HG03045 (cell line): ENCODE results near the gene SMYD1.

Source experiments
- ATAC-seq: cut with Tn5 transposase; IDR thresholded peaks from one replicate; pipeline ENCODE4 v1.9.1; 2021; ENCODE audit warnings: mild to moderate bottlenecking, moderate library complexity; ENCODE audit not compliant: unreplicated experiment

The SMYD1 gene

GRCh38 chr2:88086401-88086800, 18.8 kb downstream of the SMYD1 start:
- no peak for ATAC-seq

GRCh38 chr2:88087073-88087472, 19.4 kb downstream of the SMYD1 start:
- ATAC-seq: no peak

GRCh38 chr2:88087763-88088162, 20.1 kb downstream of the SMYD1 start:
- no peak for ATAC-seq

GRCh38 chr2:88088999-88089398, 21.4 kb downstream of the SMYD1 start:
- ATAC-seq: no peak

- ATAC-seq: no peak
These were observed 23.0 kb downstream of the SMYD1 start for GRCh38 chr2:88090446-88091283.

GRCh38 chr2:88091943-88092342, 24.3 kb downstream of the SMYD1 start:
- no peak for ATAC-seq

GRCh38 chr2:88092773-88093172, 25.1 kb downstream of the SMYD1 start:
- ATAC-seq: no peak

- ATAC-seq: no peak
These were observed 27.4 kb downstream of the SMYD1 start for GRCh38 chr2:88095022-88095421.

- no peak for ATAC-seq
These were observed 29.1 kb downstream of the SMYD1 start for GRCh38 chr2:88096708-88097107.

- ATAC-seq: no peak
These were observed 29.6 kb downstream of the SMYD1 start for GRCh38 chr2:88097192-88097591.

- ATAC-seq: no peak
These were observed 30.4 kb downstream of the SMYD1 start for GRCh38 chr2:88097891-88098557.

GRCh38 chr2:88098558-88098900, 30.9 kb downstream of the SMYD1 start:
- ATAC-seq: no peak

- no peak for ATAC-seq
These were observed 32.3 kb downstream of the SMYD1 start for GRCh38 chr2:88099798-88100488.

- no peak for ATAC-seq
These were observed 32.8 kb downstream of the SMYD1 start for GRCh38 chr2:88100489-88100858.

GRCh38 chr2:88108796-88109195, 41.2 kb downstream of the SMYD1 start:
- no peak for ATAC-seq

- ATAC-seq: no peak
These were observed 43.2 kb downstream of the SMYD1 start for GRCh38 chr2:88110830-88111229.

- no peak for ATAC-seq
These were observed 45.4 kb downstream of the SMYD1 start for GRCh38 chr2:88113069-88113468.

GRCh38 chr2:88114889-88115288, 47.3 kb downstream of the SMYD1 start:
- no peak for ATAC-seq

- no peak for ATAC-seq
These were observed 48.3 kb downstream of the SMYD1 start for GRCh38 chr2:88115825-88116518.

- no peak for ATAC-seq
These were observed 49.2 kb downstream of the SMYD1 start for GRCh38 chr2:88116669-88117432.

GRCh38 chr2:88117973-88118372, 50.3 kb downstream of the SMYD1 start:
- no peak for ATAC-seq
